Measurements from ENCODE around the gene PTH1R. TPM values are rescaled to one million over a fixed set of nuclear protein-coding genes. Genes with fewer than 3 reads are reported as not detected.

PTH1R gene
- total and polyA plus RNA-seq, 3 experiments from 2014 or later = not detected

DNA sequence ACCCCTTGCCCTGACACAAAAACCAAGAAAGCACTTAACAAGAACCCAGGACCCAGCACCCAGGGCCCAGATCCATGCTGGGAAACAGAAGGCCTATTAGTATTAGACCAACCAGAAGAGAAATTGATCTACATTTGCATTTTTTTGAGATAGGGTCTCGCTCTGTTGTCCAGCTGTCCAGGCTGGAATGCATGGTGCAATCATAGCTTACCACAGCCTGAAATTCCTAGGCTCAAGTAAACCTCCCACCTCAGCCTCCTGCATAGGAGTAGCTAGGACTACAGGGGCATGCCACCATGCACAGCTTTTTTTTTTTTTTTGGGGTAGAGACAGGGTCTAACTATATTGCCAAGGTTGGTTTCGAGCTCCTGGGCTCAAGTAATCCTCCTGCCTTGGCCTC, 72.7 kb downstream of the PTH1R start:
- CTCF ChIA-PET = no interaction called here
- H3K36me3 ChIP-seq (ENCODE audit: insufficient read depth, low read length) = no peaks in the 10 kb centered on the region
- H3K4me3 ChIP-seq (ENCODE audit: low read length) = no peak overlapping the region
- peaks cover 96% of the 10 kb centered on the region for H3K4me1 ChIP-seq (ENCODE audit: insufficient read depth, low read length)
- Mint-ChIP-seq H3K27ac (peak overlapping the region; percentile 77 to 100 (median 92)), H3K9me3 (no peaks in the 10 kb centered on the region), H3K27me3 (no peaks in the 10 kb centered on the region), H3K4me1 (peaks cover 87 to 95% (median 93%) of the 10 kb centered on the region in 3 donors), H3K4me3 (peak overlapping the region in 6 of 7 donors; percentile 27 to 70 (median 40)), H3K36me3 (peaks cover 0 to 17% (median 0%) of the 10 kb centered on the region in 3 donors)
- no peak overlapping the region for H3K27ac ChIP-seq (ENCODE audit: low read depth, low read length)
- H3K9me3 ChIP-seq (ENCODE audit: low read length) = no peaks in the 10 kb centered on the region
- H3K27me3 ChIP-seq (ENCODE audit: insufficient read depth, low read length, poor library complexity, severe bottlenecking) = no peaks in the 10 kb centered on the region
- no peak for DNase-seq
- POLR2A ChIA-PET = interaction anchor here (0.6 to 1.0 kb wide), 2 partner anchors 26 to 30 kb away, joined by 5 to 7 read pairs; partner anchors contain the start of gene NBEAL2

DNA sequence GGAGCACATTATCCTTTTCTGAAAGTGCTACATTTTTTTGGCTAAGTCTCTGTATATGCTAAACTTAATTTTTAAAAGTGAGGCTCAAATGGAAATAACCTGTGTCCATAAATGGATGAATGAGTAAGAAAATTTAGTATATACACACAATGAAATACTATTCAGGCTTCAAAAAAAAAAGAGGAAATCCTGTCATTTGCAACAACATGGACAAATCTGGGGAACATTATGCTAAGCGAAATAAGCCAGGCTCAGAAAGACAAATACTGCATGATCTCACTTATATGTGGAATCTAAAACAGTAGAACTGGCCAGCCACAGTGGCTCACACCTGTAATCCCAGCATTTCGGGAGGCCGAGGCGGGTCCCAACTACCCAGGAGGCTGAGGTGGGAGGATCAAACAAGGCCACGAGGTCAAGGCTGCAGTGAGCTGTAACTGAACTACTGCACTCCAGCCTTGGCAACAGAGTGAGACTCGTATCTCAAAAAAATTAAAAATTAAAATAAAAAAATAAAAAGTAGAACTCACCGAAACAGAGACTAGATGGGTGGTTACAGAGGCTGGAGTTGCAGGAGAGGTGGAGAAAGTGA, 73.2 kb downstream of the PTH1R start:
- Mint-ChIP-seq H3K27ac (peak overlapping the region; percentile 32 to 94 (median 82)), H3K4me1 (peaks cover 87 to 95% (median 93%) of the 10 kb centered on the region in 3 donors), H3K27me3 (no peaks in the 10 kb centered on the region), H3K36me3 (peaks cover 0 to 11% (median 0%) of the 10 kb centered on the region in 3 donors), H3K4me3 (peak overlapping the region in 2 of 7 donors; percentile 42 to 45), H3K9me3 (no peaks in the 10 kb centered on the region)
- Histone ChIP-seq H3K36me3 (ENCODE audit: insufficient read depth, low read length) (no peaks in the 10 kb centered on the region), H3K27me3 (ENCODE audit: insufficient read depth, low read length, poor library complexity, severe bottlenecking) (no peaks in the 10 kb centered on the region), H3K9me3 (ENCODE audit: low read length) (no peaks in the 10 kb centered on the region), H3K4me1 (ENCODE audit: insufficient read depth, low read length) (peaks cover 96% of the 10 kb centered on the region), H3K4me3 (ENCODE audit: low read length) (no peak overlapping the region), H3K27ac (ENCODE audit: low read depth, low read length) (no peak overlapping the region)
- ChIA-PET CTCF (no interaction called here), POLR2A (interaction anchor here (0.6 to 1.0 kb wide), 2 partner anchors 22 to 29 kb away, joined by 5 read pairs; partner anchors contain the start of gene NBEAL2)
- DNase-seq = no peak

DNA sequence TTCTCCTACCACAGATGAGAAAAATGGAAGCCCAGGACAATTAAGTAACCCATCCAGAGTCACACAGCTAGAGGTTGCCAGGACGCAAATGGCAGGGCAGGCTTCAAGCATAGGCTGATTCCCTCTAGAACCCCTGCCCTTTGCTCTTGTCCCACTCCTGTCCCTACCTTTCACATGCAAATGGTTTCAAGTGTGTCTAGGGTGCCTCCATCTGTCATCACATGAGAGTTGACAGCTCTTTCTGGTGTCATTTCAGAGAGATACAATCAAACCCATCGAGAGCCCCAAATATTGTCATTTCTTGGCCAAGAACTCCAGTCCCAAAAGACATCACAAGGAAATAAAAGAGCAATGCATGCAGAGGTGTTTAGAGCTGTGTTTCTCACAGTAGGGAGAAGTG, 75.3 kb downstream of the PTH1R start:
- H3K27ac ChIP-seq (ENCODE audit: low read depth, low read length) = no peak overlapping the region
- ChIA-PET CTCF (interaction anchor here (1.3 kb wide), 1 partner anchor 9 kb away, joined by 6 read pairs; no protein-coding TSS in a partner anchor), POLR2A (interaction anchor here (0.6 kb wide), 1 partner anchor 86 kb away, joined by 5 read pairs; no protein-coding TSS in a partner anchor)
- Mint-ChIP-seq H3K36me3 (peaks cover 0 to 3% (median 0%) of the 10 kb centered on the region in 3 donors), H3K4me3 (peak overlapping the region; percentile 53 to 84 (median 73)), H3K27ac (peak overlapping the region; percentile 87 to 98 (median 91)), H3K4me1 (peaks cover 80 to 93% (median 91%) of the 10 kb centered on the region in 3 donors), H3K9me3 (no peaks in the 10 kb centered on the region), H3K27me3 (no peaks in the 10 kb centered on the region)
- H3K4me3 ChIP-seq (ENCODE audit: low read length) = no peak overlapping the region
- H3K9me3 ChIP-seq (ENCODE audit: low read length) = no peaks in the 10 kb centered on the region
- H3K27me3 ChIP-seq (ENCODE audit: insufficient read depth, low read length, poor library complexity, severe bottlenecking) = no peaks in the 10 kb centered on the region
- H3K36me3 ChIP-seq (ENCODE audit: insufficient read depth, low read length) = no peaks in the 10 kb centered on the region
- DNase-seq = no peak
- peaks cover 95% of the 10 kb centered on the region for H3K4me1 ChIP-seq (ENCODE audit: insufficient read depth, low read length)

Other genes with a start within 250 kb of the PTH1R start
- under 1 TPM; 0.84 to 0.96 TPM for gene ALS2CL, start 184.0 kb upstream of the PTH1R start, total RNA-seq
- 1.2 TPM for gene ALS2CL, start 184.0 kb upstream of the PTH1R start, polyA plus RNA-seq
- gene TMIE, start 176.3 kb upstream of the PTH1R start, total RNA-seq = under 1 TPM in 1 of 2 experiments, not detected in 1; 0.16 TPM
- 0.67 TPM for gene TMIE, start 176.3 kb upstream of the PTH1R start, polyA plus RNA-seq
- gene PRSS50, start 159.9 kb upstream of the PTH1R start, total RNA-seq = not detected
- gene PRSS50, start 159.9 kb upstream of the PTH1R start, polyA plus RNA-seq = 0.13 TPM
- not detected for gene MYL3, start 14.3 kb upstream of the PTH1R start, total RNA-seq
- gene MYL3, start 14.3 kb upstream of the PTH1R start, polyA plus RNA-seq = not detected
- 10 to 100 TPM; 56.4 to 59.8 TPM for gene CCDC12, start 99.0 kb downstream of the PTH1R start, total RNA-seq
- gene CCDC12, start 99.0 kb downstream of the PTH1R start, polyA plus RNA-seq = 114 TPM
- 10 to 100 TPM; 76.2 to 83.5 TPM for gene NBEAL2, start 101.9 kb downstream of the PTH1R start, total RNA-seq
- gene NBEAL2, start 101.9 kb downstream of the PTH1R start, polyA plus RNA-seq = 12.8 TPM